Aortic smooth muscle cell (primary cell): Measurements from ENCODE around the gene LITAF. TPM values are rescaled to one million over a fixed set of nuclear protein-coding genes. Genes with fewer than 3 reads are reported as not detected.

Experiments
- total RNA-seq: library from RNA; depleted of rRNA; stranded (reverse); fragments of >200 nt; gene quantifications from 2 replicates; pipeline ENCODE4 v1.2.3, GENCODE V29; 2014

The LITAF gene
- total RNA-seq: 24.5 and 37.3 TPM in 2 replicates

GRCh38 chr16:11586856-11587642 is at the start of gene LITAF:
Gene LITAF (minus strand): TSS chr16:11586919. CDS start chr16:11556730, 30,189 bp downstream.

Other genes with a start within 250 kb of the LITAF start
- 5.2 TPM in 2 replicates for gene RMI2, start 241.5 kb downstream of the LITAF start, total RNA-seq
- 16.2 and 24.3 TPM in 2 replicates for gene SNN, start 81.5 kb upstream of the LITAF start, total RNA-seq
- 24.4 and 35.5 TPM in 2 replicates for gene TXNDC11, start 155.9 kb upstream of the LITAF start, total RNA-seq
- gene ZC3H7A, start 210.3 kb upstream of the LITAF start, total RNA-seq: 37.1 and 45.1 TPM in 2 replicates